Measurements from ENCODE around the gene SGPP1. TPM values are rescaled to one million over a fixed set of nuclear protein-coding genes. Genes with fewer than 3 reads are reported as not detected.

The SGPP1 gene
- total and polyA plus RNA-seq, 10 of the 15 experiments (the other 5 are each of a cell fraction or from before 2014, with no cell fraction given): 3.5 to 37.7 (median 25.5) TPM

DNA sequence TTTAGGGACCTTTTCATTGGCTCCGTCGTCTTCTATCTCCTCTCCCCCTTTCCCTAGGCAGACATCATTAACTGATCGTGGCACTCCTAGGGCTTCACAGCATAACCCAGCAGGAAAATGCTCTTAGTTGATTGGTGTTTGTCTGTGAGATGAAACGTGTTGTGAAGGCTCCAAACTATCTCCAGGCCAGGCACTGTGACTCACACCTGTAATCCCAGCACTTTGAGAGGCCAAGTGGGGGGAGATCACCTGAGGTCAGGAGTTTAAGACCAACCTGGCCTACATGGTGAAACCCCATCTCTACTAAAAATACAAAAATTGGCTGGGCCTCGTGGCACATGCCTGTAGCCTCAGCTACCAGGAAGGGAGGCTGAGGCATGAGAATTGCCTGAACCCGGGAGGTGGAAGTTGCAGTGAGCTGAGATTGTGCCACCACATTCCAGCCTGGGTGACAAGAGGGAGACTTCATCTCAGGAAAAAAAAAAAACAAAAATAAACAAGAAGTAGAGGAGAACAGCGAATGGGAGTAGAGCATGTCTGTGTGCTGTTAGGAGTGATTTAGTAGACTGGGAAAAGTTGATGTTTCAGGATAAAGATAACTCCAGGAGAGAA, 53.9 kb downstream of the SGPP1 start:
- no peak overlapping the region for H2AFZ ChIP-seq (ENCODE audit: control insufficient read depth, low read depth, low read length)
- in situ Hi-C loops (cut with MboI) (no loop called here), intact Hi-C loops (cut with micrococcal nuclease; ENCODE audit: unreplicated experiment) (no loop called here)
- POLR2A ChIA-PET: interaction anchor here (0.6 kb wide), 1 partner anchor 15 kb away, joined by 3 read pairs; no protein-coding TSS in a partner anchor
- no peaks in the 10 kb centered on the region for H3K9me3 ChIP-seq (replicated peaks; ENCODE audit: control insufficient read depth, insufficient read depth, low read length)
- no TSS peak for BruUV-seq (replicated peaks)
- H3K4me2 ChIP-seq (ENCODE audit: control insufficient read depth, insufficient read depth): no peak overlapping the region
- FAIRE-seq: no peak
- H3K27me3 ChIP-seq (replicated peaks in 1 of 2; ENCODE audit: control insufficient read depth in 2 of 2, insufficient read depth in 2 of 2, low read length in 1 of 2): no peaks in the 10 kb centered on the region
- no peak for ATAC-seq
- SMC1A ChIA-PET (ENCODE audit: uncharacterized antibody, unreplicated experiment): interaction anchor here (1.0 kb wide), 1 partner anchor 10 kb away, joined by 3 read pairs; no protein-coding TSS in a partner anchor
- no peaks in the 10 kb centered on the region for H3K4me1 ChIP-seq (ENCODE audit: control insufficient read depth, insufficient read depth, low read length)
- CTCF ChIA-PET: no interaction called here
- H3K9ac ChIP-seq (ENCODE audit: control insufficient read depth, insufficient read depth, low read length): no peak overlapping the region
- H3K36me3 ChIP-seq (ENCODE audit: control insufficient read depth in 2 of 2, insufficient read depth in 2 of 2, low read length in 1 of 2): no peaks in the 10 kb centered on the region; a peak in 1 of 4 replicates
- RAD21 ChIA-PET (ENCODE audit: unreplicated experiment): interaction anchor here (1.9 kb wide), 1 partner anchor 51 kb away, joined by 5 read pairs; no protein-coding TSS in a partner anchor
- H3K27ac ChIP-seq (ENCODE audit: control insufficient read depth, insufficient read depth): no peak overlapping the region
- H3K4me3 ChIP-seq: no peak overlapping the region
- DNase-seq (ENCODE audit: low read depth, low spot score): no peak
- H4K20me1 ChIP-seq (ENCODE audit: control insufficient read depth, insufficient read depth): no peaks in the 10 kb centered on the region
- TF ChIP-seq BHLHE40 (IDR thresholded peaks at IDR 0.05; ENCODE audit: borderline replicate concordance in 1 of 2, low read depth in 2 of 2, low read length in 1 of 2) (peak in 1 of 2 experiments; percentile 14; a peak in 1 of 4 replicates), TAF1 (IDR thresholded peaks at IDR 0.05; ENCODE audit: borderline replicate concordance, low read depth, low read length) (no peak)
- 84% methylated on average over 7 of the region's 7 CpGs for WGBS (ENCODE audit: insufficient coverage, insufficient replicate concordance, low lambda C conversion rate, missing lambda C conversion rate)
- H3K79me2 ChIP-seq (ENCODE audit: control insufficient read depth, insufficient read depth, low read length): no peaks in the 10 kb centered on the region

DNA sequence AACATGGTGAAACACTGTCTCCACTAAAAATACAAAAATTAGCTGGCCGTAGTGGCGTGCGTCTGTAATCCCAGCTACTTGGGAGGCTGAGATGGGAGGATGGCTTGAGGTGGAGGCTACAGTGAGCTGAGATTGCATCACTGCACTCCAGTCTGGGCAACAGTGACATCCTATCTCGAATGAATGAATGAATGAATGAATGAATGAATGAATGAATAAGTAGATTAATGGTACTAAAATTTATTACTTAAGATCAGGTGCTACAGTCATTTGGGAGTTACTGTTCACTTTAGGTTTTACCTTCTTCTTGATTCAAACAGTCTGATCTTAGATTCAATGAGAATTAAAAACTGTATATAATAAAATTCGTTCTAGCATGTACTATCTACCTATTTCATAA, 54.6 kb downstream of the SGPP1 start:
- Histone ChIP-seq H3K4me3 (no peak overlapping the region), H3K4me2 (ENCODE audit: control insufficient read depth, insufficient read depth) (no peak overlapping the region), H4K20me1 (ENCODE audit: control insufficient read depth, insufficient read depth) (no peaks in the 10 kb centered on the region), H2AFZ (ENCODE audit: control insufficient read depth, low read depth, low read length) (no peak overlapping the region), H3K79me2 (ENCODE audit: control insufficient read depth, insufficient read depth, low read length) (no peaks in the 10 kb centered on the region), H3K27me3 (replicated peaks in 1 of 2; ENCODE audit: control insufficient read depth in 2 of 2, insufficient read depth in 2 of 2, low read length in 1 of 2) (no peaks in the 10 kb centered on the region), H3K4me1 (ENCODE audit: control insufficient read depth, insufficient read depth, low read length) (no peaks in the 10 kb centered on the region), H3K9me3 (replicated peaks; ENCODE audit: control insufficient read depth, insufficient read depth, low read length) (no peaks in the 10 kb centered on the region), H3K36me3 (ENCODE audit: control insufficient read depth in 2 of 2, insufficient read depth in 2 of 2, low read length in 1 of 2) (no peaks in the 10 kb centered on the region; a peak in 1 of 4 replicates), H3K27ac (ENCODE audit: control insufficient read depth, insufficient read depth) (no peak overlapping the region), H3K9ac (ENCODE audit: control insufficient read depth, insufficient read depth, low read length) (no peak overlapping the region)
- BruUV-seq (replicated peaks): no TSS peak
- in situ Hi-C loops (cut with MboI) (no loop called here), intact Hi-C loops (cut with micrococcal nuclease; ENCODE audit: unreplicated experiment) (no loop called here)
- ATAC-seq (no peak), DNase-seq (ENCODE audit: low read depth, low spot score) (no peak), FAIRE-seq (no peak)
- CTCF ChIA-PET: interaction anchor here (0.7 to 0.8 kb wide), 2 partner anchors 28 to 40 kb away, joined by 3 read pairs; no protein-coding TSS in a partner anchor
- RAD21 ChIA-PET (ENCODE audit: unreplicated experiment): interaction anchor here (0.7 to 1.4 kb wide), 4 partner anchors 23 to 52 kb away, joined by 3 to 4 read pairs (median 4); no protein-coding TSS in a partner anchor
- WGBS (ENCODE audit: insufficient coverage, insufficient replicate concordance, low lambda C conversion rate, missing lambda C conversion rate): 76% methylated on average over 5 of the region's 5 CpGs
- POLR2A ChIA-PET: no interaction called here
- no peak for TF ChIP-seq MXI1 (IDR thresholded peaks at IDR 0.05; ENCODE audit: low read depth, low read length)
- peak; percentile 99 for TF ChIP-seq ZNF24 (IDR thresholded peaks at IDR 0.05)
- SMC1A ChIA-PET (ENCODE audit: uncharacterized antibody, unreplicated experiment): interaction anchor here (0.9 to 2.1 kb wide), 5 partner anchors 25 to 96 kb away, joined by 3 to 10 read pairs (median 4); partner anchors contain the start of gene WDR89
